GM12864 (cell line): ENCODE measurements around the gene FAM24A.
"Not testable (repeated sequence)": the region's sequence is repeated elsewhere in the genome, so short reads cannot be mapped to it uniquely, and the experiment has no call there.

ENCODE experiments used
- DNase-seq: peaks from one replicate; pipeline ENCODE4 v3.0.0-alpha.2; 2011; ENCODE audit warnings: low read depth
- H3K4me3 ChIP-seq: 2 replicates; pipeline ENCODE4 v1.5.1; 2011; ENCODE audit warnings: mild to moderate bottlenecking, low read depth, low read length, control low read depth
- CTCF ChIP-seq: IDR thresholded peaks from 2 replicates; pipeline ENCODE4 v1.5.1; 2011; ENCODE audit warnings: low read depth, mild to moderate bottlenecking, moderate library complexity, low read length, control low read depth, inconsistent platforms; ENCODE audit errors: missing control alignments

The FAM24A gene

GRCh38 chr10:122910310-122910709, at the start of gene FAM24A:
TSS of gene FAM24A (plus strand) at chr10:122910610. CDS start at chr10:122911635, 1,025 bp downstream.
- DNase-seq = no peak
- H3K4me3 ChIP-seq = no peak within 1 kb of the TSS
- no peak for TF ChIP-seq CTCF

GRCh38 chr10:122861711-122862161, 48.7 kb upstream of the FAM24A start:
- no peak for TF ChIP-seq CTCF
- no peak overlapping the region for H3K4me3 ChIP-seq
- DNase-seq = no peak

- no peak overlapping the region for H3K4me3 ChIP-seq
- no peak for DNase-seq
- no peak for TF ChIP-seq CTCF
These were observed 46.9 kb upstream of the FAM24A start for GRCh38 chr10:122863216-122864193.

GRCh38 chr10:122864194-122864592, 46.2 kb upstream of the FAM24A start:
- H3K4me3 ChIP-seq = no peak overlapping the region
- no peak for TF ChIP-seq CTCF
- DNase-seq = no peak

GRCh38 chr10:122864901-122865300, 45.5 kb upstream of the FAM24A start:
- no peak for DNase-seq
- TF ChIP-seq CTCF = no peak
- no peak overlapping the region for H3K4me3 ChIP-seq

GRCh38 chr10:122866757-122867482, 43.5 kb upstream of the FAM24A start:
- not testable (repeated sequence) for DNase-seq, H3K4me3 ChIP-seq

- not testable (repeated sequence) for H3K4me3 ChIP-seq, DNase-seq
These were observed 41.6 kb upstream of the FAM24A start for GRCh38 chr10:122868768-122869167.

- not testable (repeated sequence) for H3K4me3 ChIP-seq, DNase-seq
These were observed 38.5 kb upstream of the FAM24A start for GRCh38 chr10:122871947-122872346.
